Type B pancreatic cell (in vitro differentiated cells): ENCODE measurements around the gene ACTN4. TPM values are rescaled to one million over a fixed set of nuclear protein-coding genes. Genes with fewer than 3 reads are reported as not detected.
A peak's percentile ranks its signal among the peaks of the same experiment; 100 is the strongest.

Experiments used
- DNase-seq: peaks from one replicate; pipeline ENCODE4 v3.0.0; 2021; ENCODE audit warnings: mixed read lengths; ENCODE audit not compliant: unreplicated experiment; ENCODE audit errors: extremely low spot score
- H3K27ac Mint-ChIP-seq: 2 replicates; pipeline ENCODE4 v1.8.0; 2021; ENCODE audit warnings: mild to moderate bottlenecking, mixed read lengths
- H3K27me3 Mint-ChIP-seq: 2 replicates; pipeline ENCODE4 v1.8.0; 2021; ENCODE audit warnings: mixed read lengths
- H3K36me3 Mint-ChIP-seq: 2 replicates; pipeline ENCODE4 v1.8.0; 2021; ENCODE audit warnings: mixed read lengths
- H3K4me1 Mint-ChIP-seq: one replicate; pipeline ENCODE4 v1.8.0; 2021; ENCODE audit warnings: mixed read lengths; ENCODE audit not compliant: unreplicated experiment
- H3K4me3 Mint-ChIP-seq: 2 replicates; pipeline ENCODE4 v1.8.0; 2021; ENCODE audit warnings: mild to moderate bottlenecking, mixed read lengths
- H3K9me3 Mint-ChIP-seq: 2 replicates; pipeline ENCODE4 v1.8.0; 2021; ENCODE audit warnings: mixed read lengths
- total RNA-seq: library from RNA; stranded (reverse); gene quantifications from 2 replicates; pipeline ENCODE4 v1.2.1, GENCODE V29; 2021; ENCODE audit warnings: low replicate concordance
- TF ChIP-seq, protein P1 (sequence below): fragments of 200-600 bp; sonication (generic); conservative IDR thresholded peaks from 2 replicates; pipeline ENCODE4 v1.5.0; 2021; ENCODE audit warnings: antibody characterized with exemption, mild to moderate bottlenecking

Gene ACTN4
- total RNA-seq, 1 donor from 2014 or later = 475 TPM

DNA sequence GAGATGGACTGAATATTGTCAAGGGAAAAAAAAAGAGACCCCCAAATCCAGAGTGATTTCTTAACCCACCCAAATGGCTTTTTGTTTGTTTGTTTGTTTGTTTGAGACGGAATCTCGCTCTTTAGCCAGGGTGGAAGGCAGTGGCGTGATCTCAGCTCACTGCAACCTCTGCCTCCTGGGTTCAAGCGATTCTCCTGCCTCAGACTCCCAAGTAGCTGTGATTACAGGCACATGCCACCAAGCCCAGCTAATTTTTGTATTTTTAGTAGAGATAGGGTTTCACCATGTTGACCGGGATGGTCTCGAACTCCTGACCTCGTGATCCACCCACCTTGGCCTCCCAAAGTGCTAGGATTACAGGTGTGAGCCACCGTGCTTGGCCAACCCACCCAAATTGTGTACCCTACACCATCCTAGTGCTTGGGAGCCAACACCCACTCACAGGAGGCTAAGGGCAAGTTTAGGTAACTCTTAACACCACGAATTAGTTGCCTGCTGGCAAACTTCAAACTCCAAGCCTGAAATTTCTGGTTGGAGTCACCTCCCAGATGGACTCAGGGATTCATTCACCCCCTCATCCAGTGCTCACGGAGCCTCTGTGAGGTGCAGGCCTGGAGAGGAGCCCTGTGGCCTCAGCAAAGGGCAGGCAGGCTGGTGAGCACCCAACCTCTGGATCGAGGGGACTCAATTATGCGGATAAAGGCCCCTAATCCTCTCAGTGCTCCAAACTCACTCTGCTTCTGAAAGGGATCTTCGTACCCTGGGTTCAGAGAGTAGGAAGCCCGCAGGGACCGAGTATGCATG lies 37.6 kb downstream of the ACTN4 start:
- peaks cover 16% of the 10 kb centered on the region for H3K9me3 Mint-ChIP-seq
- H3K4me3 Mint-ChIP-seq = peak overlapping the region; percentile 75
- TF ChIP-seq, protein P1, sequence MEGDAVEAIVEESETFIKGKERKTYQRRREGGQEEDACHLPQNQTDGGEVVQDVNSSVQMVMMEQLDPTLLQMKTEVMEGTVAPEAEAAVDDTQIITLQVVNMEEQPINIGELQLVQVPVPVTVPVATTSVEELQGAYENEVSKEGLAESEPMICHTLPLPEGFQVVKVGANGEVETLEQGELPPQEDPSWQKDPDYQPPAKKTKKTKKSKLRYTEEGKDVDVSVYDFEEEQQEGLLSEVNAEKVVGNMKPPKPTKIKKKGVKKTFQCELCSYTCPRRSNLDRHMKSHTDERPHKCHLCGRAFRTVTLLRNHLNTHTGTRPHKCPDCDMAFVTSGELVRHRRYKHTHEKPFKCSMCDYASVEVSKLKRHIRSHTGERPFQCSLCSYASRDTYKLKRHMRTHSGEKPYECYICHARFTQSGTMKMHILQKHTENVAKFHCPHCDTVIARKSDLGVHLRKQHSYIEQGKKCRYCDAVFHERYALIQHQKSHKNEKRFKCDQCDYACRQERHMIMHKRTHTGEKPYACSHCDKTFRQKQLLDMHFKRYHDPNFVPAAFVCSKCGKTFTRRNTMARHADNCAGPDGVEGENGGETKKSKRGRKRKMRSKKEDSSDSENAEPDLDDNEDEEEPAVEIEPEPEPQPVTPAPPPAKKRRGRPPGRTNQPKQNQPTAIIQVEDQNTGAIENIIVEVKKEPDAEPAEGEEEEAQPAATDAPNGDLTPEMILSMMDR = no peak
- H3K27ac Mint-ChIP-seq = peak overlapping the region; percentile 100
- H3K36me3 Mint-ChIP-seq = peaks cover 40% of the 10 kb centered on the region
- DNase-seq = no peak
- H3K4me1 Mint-ChIP-seq = peaks cover 61% of the 10 kb centered on the region
- H3K27me3 Mint-ChIP-seq = no peaks in the 10 kb centered on the region

DNA sequence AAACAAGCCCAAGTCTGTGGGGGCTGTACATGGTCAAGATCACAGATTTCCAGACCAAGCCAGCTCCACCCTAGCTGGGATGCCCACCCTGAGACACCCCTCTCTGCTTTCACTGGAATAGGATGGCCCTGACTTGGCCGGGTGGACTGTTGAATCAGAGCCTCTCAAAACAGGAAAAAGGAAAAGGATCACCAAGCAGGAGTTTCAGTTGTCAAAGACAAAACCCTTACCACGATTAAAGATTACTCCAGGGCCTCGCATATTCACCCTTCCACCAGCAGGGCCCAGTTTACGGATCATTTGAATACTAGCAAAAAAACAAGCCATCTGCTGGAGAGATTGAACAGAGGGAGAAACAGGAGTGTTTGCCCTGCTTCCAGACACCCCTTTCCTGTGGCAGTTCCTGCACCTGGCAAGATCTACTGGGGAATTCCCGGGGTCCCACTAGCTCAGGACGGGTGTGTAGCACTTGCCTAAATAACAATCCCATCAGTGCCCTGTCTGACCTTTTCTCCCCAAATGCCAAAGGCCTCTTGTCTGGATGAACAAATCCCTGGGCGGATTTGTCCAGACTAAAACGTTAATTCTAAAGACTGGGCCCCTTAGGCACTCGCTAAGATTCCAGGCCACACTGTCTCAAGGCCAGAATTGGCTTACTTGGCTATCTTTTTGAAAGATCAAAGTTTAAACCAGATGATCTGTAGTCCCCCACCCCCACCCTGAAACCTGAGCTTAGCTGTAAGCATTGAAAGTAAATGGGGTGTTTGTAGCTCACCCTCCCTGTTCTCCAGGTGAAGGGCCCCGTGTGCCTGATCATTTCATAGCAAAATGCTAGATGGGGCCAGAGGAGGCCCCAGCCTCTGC lies 38.4 kb downstream of the ACTN4 start:
- TF ChIP-seq, protein P1 = peak; percentile 71
- H3K9me3 Mint-ChIP-seq = peaks cover 16% of the 10 kb centered on the region
- no peak for DNase-seq
- H3K4me1 Mint-ChIP-seq = peaks cover 67% of the 10 kb centered on the region
- peaks cover 42% of the 10 kb centered on the region for H3K36me3 Mint-ChIP-seq
- peak overlapping the region; percentile 73 for H3K4me3 Mint-ChIP-seq
- H3K27ac Mint-ChIP-seq = peak overlapping the region; percentile 100
- no peaks in the 10 kb centered on the region for H3K27me3 Mint-ChIP-seq

DNA sequence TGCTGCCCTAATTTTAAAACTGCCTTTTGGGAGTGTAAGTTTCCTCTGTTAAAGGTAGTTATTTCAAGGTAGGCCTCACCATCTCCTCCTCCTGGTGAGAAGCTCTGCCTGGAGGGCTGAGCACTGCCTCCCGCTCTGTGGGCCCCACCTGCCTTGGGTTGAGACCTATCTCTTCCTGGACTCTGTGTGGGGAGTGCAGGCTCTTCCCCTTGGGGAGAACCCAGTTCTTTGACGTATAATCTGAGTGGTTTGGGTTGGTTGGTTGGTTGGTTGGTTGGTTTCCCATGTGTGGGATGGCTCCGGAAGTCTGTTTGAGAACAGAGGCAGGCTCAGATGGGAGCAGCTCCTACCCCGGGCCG lies 39.1 kb downstream of the ACTN4 start:
- H3K27me3 Mint-ChIP-seq = no peaks in the 10 kb centered on the region
- H3K4me3 Mint-ChIP-seq = peak overlapping the region; percentile 73
- H3K36me3 Mint-ChIP-seq = peaks cover 39% of the 10 kb centered on the region
- H3K9me3 Mint-ChIP-seq = peaks cover 16% of the 10 kb centered on the region
- peak overlapping the region; percentile 100 for H3K27ac Mint-ChIP-seq
- no peak for DNase-seq
- TF ChIP-seq, protein P1 = no peak
- H3K4me1 Mint-ChIP-seq = peaks cover 64% of the 10 kb centered on the region

DNA sequence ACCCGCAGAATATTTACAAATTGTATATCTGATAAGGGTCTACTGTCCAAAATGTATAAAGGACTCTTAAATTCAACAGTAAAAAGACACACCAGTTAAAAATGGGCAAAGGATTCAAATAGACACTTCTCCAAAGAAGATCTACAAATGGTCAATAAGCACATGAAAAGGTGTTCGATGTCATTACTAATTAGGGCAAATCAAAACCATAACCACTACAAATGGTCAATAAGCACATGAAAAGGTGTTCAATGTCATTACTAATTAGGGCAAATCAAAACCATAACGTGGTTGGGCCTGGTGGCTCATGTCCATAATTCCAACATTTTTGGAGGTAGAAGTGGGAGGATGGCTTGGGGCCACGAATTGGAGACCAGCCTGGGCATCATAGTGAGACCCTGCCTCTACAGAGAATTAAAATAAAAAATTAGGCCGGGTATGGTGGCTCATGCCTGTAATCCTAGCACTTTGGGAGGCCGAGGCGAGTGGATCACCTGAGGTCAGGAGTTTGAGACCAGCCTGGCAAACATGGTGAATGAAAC lies 40.5 kb downstream of the ACTN4 start:
- Mint-ChIP-seq H3K4me1 (peaks cover 67% of the 10 kb centered on the region), H3K4me3 (peak overlapping the region; percentile 18), H3K36me3 (peaks cover 38% of the 10 kb centered on the region), H3K27me3 (no peaks in the 10 kb centered on the region), H3K9me3 (peaks cover 12% of the 10 kb centered on the region), H3K27ac (peak overlapping the region; percentile 100)
- TF ChIP-seq, protein P1 = no peak
- no peak for DNase-seq

DNA sequence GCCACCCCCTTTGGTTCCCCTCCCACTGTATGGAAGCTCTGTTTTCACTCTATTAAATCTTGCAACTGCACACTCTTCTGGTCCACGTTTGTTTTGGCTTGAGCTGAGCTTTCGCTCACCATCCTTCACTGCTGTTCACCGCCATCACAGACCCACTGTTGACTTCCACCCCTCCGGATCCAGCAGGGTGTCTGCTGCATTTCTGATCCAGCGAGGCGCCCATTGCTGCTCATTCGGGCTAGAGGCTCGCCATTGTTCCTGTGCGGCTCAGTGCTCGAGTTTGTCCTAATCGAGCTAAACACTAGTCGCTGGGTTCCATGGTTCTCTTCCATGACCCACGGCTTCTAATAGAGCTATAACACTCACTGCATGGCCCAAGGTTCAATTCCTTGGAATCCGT lies 42.7 kb downstream of the ACTN4 start:
- DNase-seq = no peak
- Mint-ChIP-seq H3K9me3 (peaks cover 11% of the 10 kb centered on the region), H3K36me3 (peaks cover 28% of the 10 kb centered on the region), H3K4me3 (peak overlapping the region; percentile 60), H3K27me3 (no peaks in the 10 kb centered on the region), H3K4me1 (peaks cover 67% of the 10 kb centered on the region), H3K27ac (peak overlapping the region; percentile 100)
- TF ChIP-seq, protein P1 = no peak
